ENCODE results near the gene MNX1. TPM values are rescaled to one million over a fixed set of nuclear protein-coding genes. Genes with fewer than 3 reads are reported as not detected.

Gene MNX1
- total RNA-seq, result under 1 TPM in 1 of 4 donors, not detected in 3; 0.56 TPM

DNA sequence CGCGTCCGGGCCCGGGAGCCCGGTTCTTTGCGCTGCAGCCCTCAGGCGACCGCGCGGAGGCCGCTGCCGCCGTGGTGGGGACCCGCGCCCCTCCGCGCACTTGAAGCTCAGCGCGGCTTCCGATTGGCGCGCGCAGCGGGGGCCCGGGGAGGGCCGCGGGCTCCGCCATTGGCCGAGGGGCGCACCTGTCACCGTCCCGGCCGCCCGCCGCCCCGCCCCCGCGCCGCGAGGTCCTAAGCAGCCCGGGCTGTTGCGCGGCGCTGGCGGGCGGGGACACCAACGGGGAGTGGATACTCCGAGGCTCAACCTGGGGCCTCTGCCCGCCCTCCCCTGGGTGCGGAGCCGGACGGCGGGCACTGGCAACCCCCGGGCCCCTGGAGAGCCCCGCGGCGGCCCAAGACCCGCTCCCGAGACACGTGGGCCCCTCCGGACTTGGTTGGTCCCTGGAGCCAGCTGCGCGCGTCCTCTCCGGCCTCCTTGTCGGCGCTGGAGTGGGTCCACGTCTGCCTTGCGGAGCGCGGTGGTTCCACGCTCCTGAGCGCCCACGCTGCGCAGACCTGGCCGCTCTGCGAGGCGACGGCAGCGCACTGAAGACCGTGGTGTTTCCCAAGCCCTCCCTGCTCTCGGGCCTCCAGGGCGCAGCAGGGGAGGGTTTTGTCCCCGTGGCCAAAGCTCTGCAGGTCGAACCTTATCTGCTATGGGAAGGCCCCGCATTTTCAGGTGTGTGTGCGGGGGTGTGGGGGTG lies at the start of gene MNX1:
MNX1 (minus strand) TSS at position 76 of the 745 bp plus-strand sequence. CDS start 313 bp downstream, outside the sequence.
- Histone ChIP-seq H3K4me3 (peak within 1 kb of the TSS; percentile 60), H3K4me1 (peaks cover 27% of the 10 kb centered on the region), H3K9me3 (no peaks in the 10 kb centered on the region), H3K36me3 (no peaks in the 10 kb centered on the region), H3K27ac (no peak within 1 kb of the TSS), H3K27me3 (peaks cover 98% of the 10 kb centered on the region)
- DNase-seq (ENCODE audit: low spot score in 2 of 2), result peak; percentile 62 to 70
- TF ChIP-seq POLR2A (IDR thresholded peaks at IDR 0.05) (no peak), EP300 (IDR thresholded peaks at IDR 0.05) (no peak), POLR2AphosphoS5 (IDR thresholded peaks at IDR 0.05) (no peak)
- TF ChIP-seq, protein P1, sequence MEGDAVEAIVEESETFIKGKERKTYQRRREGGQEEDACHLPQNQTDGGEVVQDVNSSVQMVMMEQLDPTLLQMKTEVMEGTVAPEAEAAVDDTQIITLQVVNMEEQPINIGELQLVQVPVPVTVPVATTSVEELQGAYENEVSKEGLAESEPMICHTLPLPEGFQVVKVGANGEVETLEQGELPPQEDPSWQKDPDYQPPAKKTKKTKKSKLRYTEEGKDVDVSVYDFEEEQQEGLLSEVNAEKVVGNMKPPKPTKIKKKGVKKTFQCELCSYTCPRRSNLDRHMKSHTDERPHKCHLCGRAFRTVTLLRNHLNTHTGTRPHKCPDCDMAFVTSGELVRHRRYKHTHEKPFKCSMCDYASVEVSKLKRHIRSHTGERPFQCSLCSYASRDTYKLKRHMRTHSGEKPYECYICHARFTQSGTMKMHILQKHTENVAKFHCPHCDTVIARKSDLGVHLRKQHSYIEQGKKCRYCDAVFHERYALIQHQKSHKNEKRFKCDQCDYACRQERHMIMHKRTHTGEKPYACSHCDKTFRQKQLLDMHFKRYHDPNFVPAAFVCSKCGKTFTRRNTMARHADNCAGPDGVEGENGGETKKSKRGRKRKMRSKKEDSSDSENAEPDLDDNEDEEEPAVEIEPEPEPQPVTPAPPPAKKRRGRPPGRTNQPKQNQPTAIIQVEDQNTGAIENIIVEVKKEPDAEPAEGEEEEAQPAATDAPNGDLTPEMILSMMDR (IDR thresholded peaks at IDR 0.05), result no peak
- no CpG with 5 or more reads among the region's 87 CpGs for WGBS

DNA sequence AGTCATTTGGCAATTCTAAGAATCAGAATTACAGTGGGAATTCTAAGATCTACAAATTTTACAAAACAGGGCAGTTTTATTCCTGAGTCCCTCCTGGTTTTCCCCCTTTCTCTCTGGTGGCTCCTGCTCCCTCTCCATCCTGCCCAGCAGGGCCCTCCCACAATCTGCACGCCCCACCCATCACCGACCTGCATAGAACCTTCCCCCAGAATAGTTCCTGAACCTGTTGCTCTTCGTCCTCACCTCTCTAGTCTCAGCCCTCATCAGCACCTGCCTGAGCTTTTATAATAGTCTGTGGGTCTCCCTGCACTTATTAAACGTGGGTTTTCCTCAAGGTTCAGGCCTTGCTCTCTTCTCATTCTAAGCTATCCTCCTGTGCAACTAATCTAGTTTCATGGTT lies 49.1 kb upstream of the MNX1 start:
- H3K27ac ChIP-seq, result no peak overlapping the region
- no peaks in the 10 kb centered on the region for H3K36me3 ChIP-seq
- H3K4me3 ChIP-seq, result no peak overlapping the region
- no peak for TF ChIP-seq EP300 (IDR thresholded peaks at IDR 0.05)
- no peak for TF ChIP-seq POLR2A (IDR thresholded peaks at IDR 0.05)
- TF ChIP-seq POLR2AphosphoS5 (IDR thresholded peaks at IDR 0.05), result no peak
- TF ChIP-seq, protein P1 (IDR thresholded peaks at IDR 0.05), result no peak
- 69% methylated on average over 4 of the region's 4 CpGs for WGBS
- H3K27me3 ChIP-seq, result peaks cover 13% of the 10 kb centered on the region
- H3K4me1 ChIP-seq, result no peaks in the 10 kb centered on the region
- peaks cover 9% of the 10 kb centered on the region for H3K9me3 ChIP-seq
- peak in 1 of 2 donors; percentile 18 for DNase-seq (ENCODE audit: low spot score in 2 of 2)

DNA sequence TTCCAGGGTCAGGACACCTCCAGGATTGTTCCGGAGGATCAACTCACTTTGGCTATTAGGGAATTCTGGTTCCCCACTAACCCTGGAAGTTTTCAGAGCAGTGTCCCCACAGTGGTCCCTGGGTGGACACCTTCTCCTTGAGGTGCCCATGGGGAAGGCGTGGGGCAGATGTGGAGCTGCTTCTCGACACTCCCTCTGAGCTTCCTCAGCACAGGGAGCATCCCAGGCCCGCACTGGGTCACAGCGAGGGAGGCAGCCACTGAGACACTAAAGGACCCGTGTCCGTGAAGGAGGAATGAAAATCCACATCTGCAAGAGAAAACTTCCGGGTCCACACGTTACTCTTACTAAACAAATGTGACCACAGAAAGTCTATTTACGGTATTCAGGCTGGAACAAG lies 48.2 kb upstream of the MNX1 start:
- peaks cover 13% of the 10 kb centered on the region for H3K27me3 ChIP-seq
- peaks cover 7% of the 10 kb centered on the region for H3K9me3 ChIP-seq
- TF ChIP-seq EP300 (IDR thresholded peaks at IDR 0.05) (no peak), POLR2AphosphoS5 (IDR thresholded peaks at IDR 0.05) (no peak), POLR2A (IDR thresholded peaks at IDR 0.05) (no peak)
- TF ChIP-seq, protein P1 (IDR thresholded peaks at IDR 0.05), result no peak
- H3K4me1 ChIP-seq, result no peaks in the 10 kb centered on the region
- no peak overlapping the region for H3K4me3 ChIP-seq
- 74% methylated on average over 10 of the region's 10 CpGs for WGBS
- no peaks in the 10 kb centered on the region for H3K36me3 ChIP-seq
- no peak overlapping the region for H3K27ac ChIP-seq
- peak in 1 of 2 donors; percentile 38 for DNase-seq (ENCODE audit: low spot score in 2 of 2)

DNA sequence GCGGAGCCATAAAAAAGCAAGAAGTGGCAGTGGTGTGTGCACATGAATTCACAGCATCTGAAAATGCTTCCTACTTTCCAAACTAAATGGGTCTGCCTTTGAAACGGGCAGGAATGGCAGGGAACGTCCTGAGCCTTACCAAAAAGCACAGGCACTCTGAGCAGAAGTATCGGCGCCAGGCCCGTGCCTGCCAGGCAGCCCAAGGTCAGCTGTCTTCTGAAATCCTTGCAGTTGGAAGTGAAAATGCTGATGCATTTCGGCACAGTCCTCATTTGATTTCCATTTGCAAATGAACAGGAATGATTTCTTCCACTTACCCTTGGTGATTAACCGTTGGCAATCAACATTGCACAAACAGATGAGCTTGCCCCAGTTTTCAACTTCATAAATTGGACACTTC lies 47.6 kb upstream of the MNX1 start:
- H3K27ac ChIP-seq, result no peak overlapping the region
- no peaks in the 10 kb centered on the region for H3K4me1 ChIP-seq
- peaks cover 13% of the 10 kb centered on the region for H3K27me3 ChIP-seq
- H3K9me3 ChIP-seq, result peaks cover 7% of the 10 kb centered on the region
- no peak overlapping the region for H3K4me3 ChIP-seq
- H3K36me3 ChIP-seq, result no peaks in the 10 kb centered on the region
- TF ChIP-seq POLR2A (IDR thresholded peaks at IDR 0.05), result no peak
- TF ChIP-seq, protein P1 (IDR thresholded peaks at IDR 0.05), result no peak
- TF ChIP-seq POLR2AphosphoS5 (IDR thresholded peaks at IDR 0.05), result no peak
- no peak for TF ChIP-seq EP300 (IDR thresholded peaks at IDR 0.05)
- peak in 1 of 2 donors; percentile 14 for DNase-seq (ENCODE audit: low spot score in 2 of 2)
- 73% methylated on average over 8 of the region's 8 CpGs for WGBS
